GM19023 (cell line): Measurements from ENCODE around the gene KCNQ2.

Experiments used
- ATAC-seq: cut with Tn5 transposase; IDR thresholded peaks from one replicate; pipeline ENCODE4 v1.9.1; 2021; ENCODE audit warnings: mild to moderate bottlenecking, moderate library complexity; ENCODE audit not compliant: unreplicated experiment

Gene KCNQ2

GRCh38 chr20:63420359-63421093 lies 51.9 kb downstream of the KCNQ2 start:
- ATAC-seq, result no peak

- no peak for ATAC-seq
Measured at GRCh38 chr20:63419299-63419698, 53.2 kb downstream of the KCNQ2 start.

- ATAC-seq, result no peak
Measured at GRCh38 chr20:63418617-63419016, 53.8 kb downstream of the KCNQ2 start.

DNA sequence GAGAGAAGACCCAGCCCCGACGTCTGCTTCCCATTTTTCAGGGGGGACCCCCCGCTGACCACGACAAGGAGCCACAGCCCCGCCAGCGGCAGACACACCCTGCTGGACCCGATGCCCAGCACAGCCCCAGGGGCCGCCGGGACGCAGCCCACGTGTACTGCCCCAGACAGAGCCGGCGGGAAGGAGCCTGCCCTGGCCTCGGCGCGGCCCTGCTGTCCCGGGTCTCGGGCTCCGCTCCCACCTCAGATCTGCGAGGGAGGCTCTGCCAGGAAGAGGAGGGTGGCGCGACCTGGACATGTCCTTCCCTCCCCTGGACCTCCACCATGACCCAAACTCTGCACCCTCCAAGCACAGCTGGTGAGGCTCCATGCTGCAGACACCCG lies 54.7 kb downstream of the KCNQ2 start:
- ATAC-seq, result no peak

GRCh38 chr20:63417097-63417737 lies 55.2 kb downstream of the KCNQ2 start:
- no peak for ATAC-seq

DNA sequence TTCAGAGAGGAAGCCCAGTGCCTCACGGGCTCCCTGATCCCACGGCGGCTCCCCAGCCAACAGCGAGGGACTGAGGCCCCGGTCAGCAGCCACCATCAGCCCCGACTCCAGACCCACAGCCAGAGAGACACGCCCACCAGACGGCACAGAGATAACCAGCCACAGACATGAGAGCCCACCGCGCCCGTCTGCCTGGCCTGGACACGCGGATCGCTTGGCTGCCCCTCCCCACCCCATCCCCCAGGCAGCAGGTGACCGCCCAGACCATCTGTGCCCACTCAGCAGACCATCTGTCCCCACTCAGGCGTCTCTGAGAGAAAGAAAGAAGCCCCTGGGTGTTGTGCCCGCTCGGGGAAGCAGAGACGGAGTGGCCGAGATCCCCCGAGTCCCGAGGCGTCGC lies 55.8 kb downstream of the KCNQ2 start:
- no peak for ATAC-seq

DNA sequence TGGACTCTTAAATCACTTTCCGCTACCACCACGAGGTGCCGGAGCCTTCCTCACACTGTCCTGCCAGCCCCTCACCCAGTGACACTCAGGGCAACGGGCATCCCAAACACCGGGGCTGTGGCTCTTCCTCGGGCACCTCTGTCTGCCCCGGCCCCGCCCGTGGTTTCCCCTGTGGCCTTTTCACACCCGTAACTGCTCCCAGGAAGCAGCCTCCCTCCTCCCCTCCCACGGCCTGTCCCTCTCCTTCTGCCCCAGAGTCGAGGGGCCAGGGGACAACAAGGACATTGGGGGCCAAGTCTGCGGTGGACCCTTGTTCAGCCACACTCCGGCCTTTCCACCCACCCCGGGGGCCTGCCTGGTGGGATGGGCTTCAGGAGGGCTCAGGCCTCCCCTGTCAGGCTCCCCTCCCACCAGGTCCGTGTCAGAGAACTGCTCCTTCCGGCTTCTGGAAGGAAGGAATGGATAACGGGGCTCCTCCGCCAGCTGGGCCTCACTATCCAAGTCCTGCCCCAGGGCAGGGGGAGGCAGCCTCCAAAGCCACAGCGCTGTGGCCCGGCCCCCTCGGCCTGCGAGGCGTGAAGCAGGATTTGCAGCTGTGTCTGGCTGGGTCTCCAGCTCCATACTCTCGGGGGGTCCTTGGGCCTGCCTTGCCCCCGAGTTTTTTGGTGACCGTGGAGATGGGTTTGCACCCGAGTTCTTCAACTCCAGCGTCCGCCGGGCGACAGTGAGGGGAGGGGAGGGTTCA lies 56.6 kb downstream of the KCNQ2 start:
- no peak for ATAC-seq

GRCh38 chr20:63414720-63415430 lies 57.6 kb downstream of the KCNQ2 start:
- ATAC-seq, result no peak

DNA sequence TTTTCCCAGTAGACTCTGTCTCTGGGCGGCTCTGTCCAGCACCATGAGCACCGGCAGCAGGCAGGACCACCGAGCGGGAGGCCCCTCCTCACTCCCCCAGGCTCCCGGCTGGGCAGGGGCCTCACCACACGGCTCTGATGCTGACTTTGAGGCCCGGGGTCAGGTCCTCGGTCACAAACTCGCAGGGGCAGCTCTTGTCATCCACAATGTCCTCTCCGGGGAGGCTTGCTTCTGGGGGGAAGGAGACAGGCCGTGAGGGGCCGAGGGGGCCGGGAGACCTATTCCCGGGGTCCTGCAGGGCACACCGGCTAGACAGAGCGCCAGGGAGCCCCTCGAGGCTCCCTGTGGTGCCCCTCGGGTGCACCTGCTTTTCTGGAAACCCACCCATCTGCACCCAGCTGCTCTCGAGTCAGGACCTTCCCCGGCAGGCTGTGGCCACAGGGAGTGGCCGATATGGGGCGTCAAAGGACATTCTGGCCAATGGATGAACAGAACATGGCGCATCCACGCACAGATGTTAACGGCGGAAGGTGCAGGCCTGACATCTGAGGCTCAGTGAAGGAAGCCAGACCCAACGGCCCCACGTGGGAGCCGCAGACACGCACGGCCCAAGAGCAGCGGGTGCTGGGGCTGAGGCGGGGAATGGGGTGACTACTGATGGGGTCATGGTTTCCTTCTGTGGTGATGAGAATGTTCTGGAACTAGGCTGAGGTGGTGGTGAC lies 58.3 kb downstream of the KCNQ2 start:
- no peak for ATAC-seq

- ATAC-seq, result no peak
Measured at GRCh38 chr20:63413323-63413722, 59.1 kb downstream of the KCNQ2 start.

DNA sequence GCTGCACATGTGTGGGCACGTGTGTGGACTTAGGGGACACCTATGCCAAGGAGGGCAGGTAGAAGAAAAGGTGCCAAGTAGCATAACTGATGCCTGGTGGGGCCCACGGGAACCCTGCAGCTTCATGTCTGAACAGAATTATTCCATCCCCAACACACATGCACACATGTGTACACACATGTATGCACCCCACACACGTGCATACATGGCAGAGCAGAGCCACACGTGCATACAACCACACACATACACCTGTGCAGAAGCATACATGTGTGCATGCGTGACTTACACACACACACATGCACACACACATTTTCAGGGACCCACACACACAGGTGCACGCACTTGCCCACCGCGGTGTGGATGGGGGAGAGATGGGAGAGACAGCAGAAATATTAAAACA lies 59.6 kb downstream of the KCNQ2 start:
- ATAC-seq, result no peak

GRCh38 chr20:63411898-63412631 lies 60.4 kb downstream of the KCNQ2 start:
- ATAC-seq, result no peak

DNA sequence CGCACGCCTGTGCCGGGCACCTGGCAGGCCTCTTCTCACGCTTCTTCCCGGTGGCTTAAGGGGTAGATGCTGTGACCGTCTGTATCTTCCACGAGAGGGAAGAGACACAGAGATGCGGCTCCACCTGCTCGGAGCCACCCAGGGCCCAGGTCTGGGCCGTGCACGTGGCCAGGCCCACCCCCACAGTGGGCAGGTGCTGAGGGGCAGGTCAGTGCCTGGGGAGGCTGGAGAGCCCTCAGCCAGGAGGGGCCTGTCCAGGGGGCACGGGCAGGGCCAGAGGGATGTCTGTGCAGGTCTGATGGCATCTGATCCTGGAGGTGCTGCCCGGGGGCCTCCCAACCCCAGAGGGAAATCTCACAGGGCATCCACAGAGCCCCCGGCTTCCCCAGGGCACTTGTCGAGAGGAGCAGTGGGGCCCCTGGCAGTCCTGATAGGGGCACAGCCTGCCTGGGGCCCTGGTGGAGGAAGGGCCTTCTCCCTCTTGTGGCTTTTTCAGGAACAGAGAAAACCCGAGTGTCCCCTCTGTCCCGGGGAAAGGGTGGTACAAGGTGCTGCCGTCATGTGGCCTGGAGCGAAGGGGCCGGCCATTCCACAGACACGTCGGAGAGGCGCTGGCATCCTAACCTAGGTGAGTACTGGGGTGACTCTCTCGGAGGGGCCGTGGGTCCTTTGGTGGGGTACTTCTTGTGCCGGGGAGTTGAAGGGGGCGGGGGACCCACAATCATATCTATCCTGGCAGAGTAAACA lies 61.1 kb downstream of the KCNQ2 start:
- no peak for ATAC-seq

DNA sequence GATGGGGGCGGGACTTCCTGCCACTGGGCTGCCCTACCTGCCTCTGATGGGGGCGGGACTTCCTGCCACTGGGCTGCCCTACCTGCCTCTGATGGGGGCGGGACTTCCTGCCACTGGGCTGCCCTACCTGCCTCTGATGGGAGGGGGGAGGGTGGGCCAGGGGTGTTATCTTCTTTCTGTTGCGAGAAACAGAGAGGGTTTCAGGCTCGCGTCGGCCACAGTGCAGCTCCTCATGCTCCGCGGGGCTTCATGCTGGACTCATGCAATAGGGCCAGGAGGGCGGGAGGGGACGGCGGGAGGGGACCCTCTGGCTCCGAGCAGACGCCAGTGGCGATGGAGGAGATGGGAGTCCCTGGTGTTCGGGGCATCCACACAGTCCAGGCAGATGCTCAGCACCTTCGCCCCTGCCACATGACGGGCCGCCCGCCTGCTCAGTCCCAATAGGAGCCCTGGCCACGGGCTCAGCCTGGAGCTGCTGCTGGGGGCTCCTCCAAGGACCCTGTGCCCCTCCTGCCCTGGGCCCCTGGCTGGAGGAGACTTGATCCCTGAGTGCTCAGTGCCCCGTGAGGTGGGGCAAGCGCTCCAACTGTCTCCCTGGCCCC lies 62.5 kb downstream of the KCNQ2 start:
- no peak for ATAC-seq

DNA sequence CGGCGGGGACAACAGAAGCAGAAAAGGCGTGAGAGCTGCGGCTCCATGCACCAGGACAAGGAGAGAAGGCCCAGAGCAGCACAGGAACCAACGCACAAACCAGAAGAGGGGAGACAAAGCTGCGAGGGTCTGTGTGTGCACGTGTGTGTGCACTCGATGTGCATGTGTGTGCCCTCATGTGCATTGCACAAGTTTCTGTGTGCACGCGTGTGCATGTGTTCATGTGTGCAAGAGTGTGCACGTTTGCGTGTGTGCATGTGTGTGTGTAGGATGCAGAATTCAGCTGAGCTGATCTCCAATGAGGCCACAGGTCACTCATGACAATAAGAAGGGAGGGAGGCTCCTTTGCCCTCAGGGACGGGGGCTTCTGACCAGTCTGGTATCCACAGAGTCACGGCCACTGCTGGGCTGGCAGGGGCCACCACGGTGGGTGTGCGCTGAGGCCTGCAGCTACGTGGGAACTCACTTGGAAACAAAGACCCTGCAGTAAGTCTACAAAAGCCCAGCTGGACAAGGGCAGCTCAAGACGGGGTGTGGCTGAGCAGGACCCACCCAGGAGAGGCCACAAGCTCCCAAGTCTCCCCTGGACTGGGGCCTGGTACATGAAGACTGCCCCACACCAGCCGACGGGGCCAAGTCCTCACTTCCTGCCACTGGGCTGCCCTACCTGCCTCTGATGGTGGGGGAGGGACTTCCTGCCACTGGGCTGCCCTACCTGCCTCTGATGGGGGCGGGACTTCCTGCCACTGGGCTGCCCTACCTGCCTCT lies 63.2 kb downstream of the KCNQ2 start:
- ATAC-seq, result no peak

- ATAC-seq, result no peak
Measured at GRCh38 chr20:63408684-63409046, 63.8 kb downstream of the KCNQ2 start.

DNA sequence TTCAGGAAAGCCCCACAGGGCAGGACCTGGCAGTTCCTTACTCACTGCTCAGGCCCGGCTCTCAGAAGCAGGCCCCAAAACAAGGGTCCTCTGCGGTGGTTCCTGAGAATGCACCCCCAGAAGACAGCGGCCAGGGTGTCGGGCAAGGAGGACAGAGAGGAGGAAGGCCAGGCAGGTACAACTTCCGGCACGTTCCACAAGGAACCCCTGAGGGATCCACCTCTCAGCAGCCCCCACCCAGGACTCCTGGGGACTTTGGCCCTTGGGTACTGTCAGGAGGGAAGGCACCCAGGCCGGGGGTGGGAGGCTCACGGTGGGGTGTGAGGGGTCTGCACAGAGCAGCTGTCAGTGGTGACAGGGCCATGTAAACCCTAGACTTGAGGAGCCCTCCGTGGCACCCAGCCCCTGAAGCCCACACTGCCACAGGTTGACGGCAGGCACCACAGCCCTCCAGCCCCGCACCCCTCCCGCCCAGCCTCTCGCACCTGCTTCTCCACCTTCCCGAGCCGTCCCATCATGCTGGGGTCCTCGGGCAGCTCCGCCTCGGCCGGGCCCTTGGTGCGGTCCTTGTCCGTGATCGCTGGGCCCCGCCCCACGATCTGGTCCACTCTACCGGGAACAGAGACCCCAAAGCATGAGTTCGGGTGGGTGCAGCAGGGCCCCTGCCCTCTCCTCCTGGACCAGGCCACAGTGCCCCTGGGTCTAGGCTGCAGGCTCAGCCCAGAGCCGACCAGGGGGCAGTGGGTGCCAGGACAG lies 64.3 kb downstream of the KCNQ2 start:
- no peak for ATAC-seq
